ENCODE results near the gene ADAMTSL2. TPM values are rescaled to one million over a fixed set of nuclear protein-coding genes. Genes with fewer than 3 reads are reported as not detected.

The ADAMTSL2 gene
- total RNA-seq, 1 donor from 2014 or later: 0.54 TPM

GRCh38 chr9:133566817-133567216 lies 32.3 kb downstream of the ADAMTSL2 start:
- no peak for DNase-seq (ENCODE audit: low read depth)
- Histone ChIP-seq H3K36me3 (ENCODE audit: control insufficient read depth, insufficient read depth, low read length) (no peaks in the 10 kb centered on the region), H3K4me3 (ENCODE audit: low read depth, low read length) (no peak overlapping the region), H3K27me3 (ENCODE audit: control insufficient read depth, insufficient read depth, low read length) (peaks cover 27% of the 10 kb centered on the region)
- TF ChIP-seq CTCF (IDR thresholded peaks at IDR 0.05; ENCODE audit: insufficient read depth, low read length, poor library complexity, severe bottlenecking): no peak

- no peak for TF ChIP-seq CTCF (IDR thresholded peaks at IDR 0.05; ENCODE audit: insufficient read depth, low read length, poor library complexity, severe bottlenecking)
- no peaks in the 10 kb centered on the region for H3K36me3 ChIP-seq (ENCODE audit: control insufficient read depth, insufficient read depth, low read length)
- peaks cover 29% of the 10 kb centered on the region for H3K27me3 ChIP-seq (ENCODE audit: control insufficient read depth, insufficient read depth, low read length)
- DNase-seq (ENCODE audit: low read depth): no peak
- no peak overlapping the region for H3K4me3 ChIP-seq (ENCODE audit: low read depth, low read length)
Observed at GRCh38 chr9:133568186-133568585, 33.7 kb downstream of the ADAMTSL2 start.

GRCh38 chr9:133569121-133569785 lies 34.7 kb downstream of the ADAMTSL2 start:
- H3K27me3 ChIP-seq (ENCODE audit: control insufficient read depth, insufficient read depth, low read length): peaks cover 27% of the 10 kb centered on the region
- no peak for TF ChIP-seq CTCF (IDR thresholded peaks at IDR 0.05; ENCODE audit: insufficient read depth, low read length, poor library complexity, severe bottlenecking)
- DNase-seq (ENCODE audit: low read depth): no peak
- H3K36me3 ChIP-seq (ENCODE audit: control insufficient read depth, insufficient read depth, low read length): no peaks in the 10 kb centered on the region
- no peak overlapping the region for H3K4me3 ChIP-seq (ENCODE audit: low read depth, low read length)

GRCh38 chr9:133569891-133570690 lies 35.6 kb downstream of the ADAMTSL2 start:
- TF ChIP-seq CTCF (IDR thresholded peaks at IDR 0.05; ENCODE audit: insufficient read depth, low read length, poor library complexity, severe bottlenecking): no peak
- Histone ChIP-seq H3K36me3 (ENCODE audit: control insufficient read depth, insufficient read depth, low read length) (no peaks in the 10 kb centered on the region), H3K4me3 (ENCODE audit: low read depth, low read length) (no peak overlapping the region), H3K27me3 (ENCODE audit: control insufficient read depth, insufficient read depth, low read length) (peaks cover 22% of the 10 kb centered on the region)
- DNase-seq (ENCODE audit: low read depth): no peak

- Histone ChIP-seq H3K4me3 (ENCODE audit: low read depth, low read length) (no peak overlapping the region), H3K27me3 (ENCODE audit: control insufficient read depth, insufficient read depth, low read length) (peaks cover 20% of the 10 kb centered on the region), H3K36me3 (ENCODE audit: control insufficient read depth, insufficient read depth, low read length) (no peaks in the 10 kb centered on the region)
- no peak for TF ChIP-seq CTCF (IDR thresholded peaks at IDR 0.05; ENCODE audit: insufficient read depth, low read length, poor library complexity, severe bottlenecking)
- DNase-seq (ENCODE audit: low read depth): no peak
Observed at GRCh38 chr9:133570691-133571080, 36.2 kb downstream of the ADAMTSL2 start.

Measured in kidney epithelial cell (primary cell).